GM21786 (cell line): ENCODE measurements around the gene EFHC2.

Experiments
- ATAC-seq: cut with Tn5 transposase; IDR thresholded peaks from one replicate; pipeline ENCODE4 v1.9.1; 2021; ENCODE audit not compliant: unreplicated experiment

The EFHC2 gene

DNA sequence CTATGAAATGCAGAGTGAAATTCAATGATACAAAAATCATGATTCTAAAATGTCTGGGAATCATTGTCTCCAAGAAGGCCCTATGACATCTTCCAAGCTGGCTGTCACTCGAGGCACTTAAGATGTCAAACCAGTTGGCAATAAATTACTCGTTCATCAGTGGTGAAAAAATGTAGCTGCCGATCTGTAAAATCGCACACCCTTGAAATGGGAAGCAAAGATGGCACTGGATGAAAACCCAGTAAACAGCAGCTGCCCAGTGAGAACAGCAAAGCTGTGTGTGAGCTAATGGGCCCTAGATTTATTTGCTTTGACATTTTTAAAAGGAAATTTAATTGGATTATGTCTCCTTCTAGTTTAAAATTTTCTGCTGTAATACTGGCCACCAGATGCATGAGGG is 188.3 kb downstream of the EFHC2 start:
- ATAC-seq, result no peak

DNA sequence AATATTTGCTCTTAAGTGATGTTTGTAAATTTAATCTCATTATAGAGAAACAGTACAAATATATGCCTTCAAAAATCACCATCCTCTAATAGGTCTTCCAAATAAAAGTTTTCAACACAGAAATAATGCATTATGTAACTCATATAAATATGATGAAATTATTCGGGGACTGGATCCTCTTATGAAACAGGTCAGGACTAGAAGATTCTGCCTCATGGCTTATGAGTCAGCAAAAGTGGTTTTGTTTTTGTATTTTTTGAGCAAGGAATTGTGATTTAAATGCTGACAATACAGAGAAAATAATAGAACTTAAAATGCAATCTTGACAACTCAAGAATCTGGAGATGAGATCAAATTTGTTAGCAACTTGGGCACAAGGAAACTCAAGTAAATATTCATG is 190.6 kb downstream of the EFHC2 start:
- no peak for ATAC-seq

DNA sequence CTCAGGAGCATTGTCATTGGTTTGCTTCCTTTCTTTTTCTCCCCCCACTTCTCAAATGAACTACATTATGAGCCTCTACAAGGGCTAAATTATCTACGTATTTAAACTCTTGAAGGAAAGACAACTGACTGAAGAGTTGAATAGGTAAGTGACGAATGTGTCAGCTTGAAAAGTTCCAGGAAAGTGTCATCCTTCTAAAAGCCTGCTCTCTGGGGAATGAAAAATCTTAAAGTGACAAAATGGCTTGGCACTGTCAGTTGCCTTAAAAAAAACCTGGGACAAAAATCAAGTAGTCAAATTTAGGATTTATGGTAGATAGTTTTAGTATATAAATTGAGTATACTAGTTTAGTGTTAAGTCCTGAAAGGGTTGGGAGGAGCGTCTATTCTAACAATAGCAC is 196.3 kb downstream of the EFHC2 start:
- no peak for ATAC-seq

DNA sequence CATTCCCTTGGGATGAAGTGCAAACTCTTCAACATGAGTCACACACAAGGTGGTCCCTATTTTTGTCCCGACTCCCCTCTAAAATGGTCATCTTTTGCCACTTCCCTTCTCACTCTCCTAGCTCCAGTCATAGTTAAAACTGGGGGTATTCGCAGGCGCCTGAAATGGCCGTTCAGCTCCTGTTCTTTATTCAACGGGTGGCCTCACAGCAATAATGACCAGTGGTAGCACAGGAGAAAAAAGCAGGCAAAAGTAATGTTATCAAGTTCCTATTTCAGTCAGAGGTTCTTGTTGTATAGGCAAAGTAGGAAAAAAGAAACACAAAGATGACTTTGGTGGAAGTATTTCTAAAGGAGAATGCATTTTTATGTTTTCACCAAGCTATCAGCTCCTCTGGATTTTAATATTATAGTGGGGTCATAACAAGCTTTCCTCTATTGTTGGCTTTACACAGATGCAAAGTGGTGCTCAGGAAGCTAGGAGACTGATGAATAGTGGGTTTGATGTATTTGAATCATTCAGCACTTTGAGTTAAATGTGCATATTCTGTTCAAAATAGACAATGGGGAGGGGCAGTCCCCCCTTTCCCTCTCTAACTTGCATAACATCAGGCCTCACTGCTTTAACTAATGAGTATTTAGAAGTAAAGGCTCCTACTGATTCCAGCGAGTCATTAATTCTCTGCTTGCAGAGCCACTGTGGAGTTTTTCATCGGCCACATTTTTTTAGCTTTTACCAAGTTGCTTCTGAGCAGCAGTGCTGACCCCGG is 199.1 kb downstream of the EFHC2 start:
- no peak for ATAC-seq

DNA sequence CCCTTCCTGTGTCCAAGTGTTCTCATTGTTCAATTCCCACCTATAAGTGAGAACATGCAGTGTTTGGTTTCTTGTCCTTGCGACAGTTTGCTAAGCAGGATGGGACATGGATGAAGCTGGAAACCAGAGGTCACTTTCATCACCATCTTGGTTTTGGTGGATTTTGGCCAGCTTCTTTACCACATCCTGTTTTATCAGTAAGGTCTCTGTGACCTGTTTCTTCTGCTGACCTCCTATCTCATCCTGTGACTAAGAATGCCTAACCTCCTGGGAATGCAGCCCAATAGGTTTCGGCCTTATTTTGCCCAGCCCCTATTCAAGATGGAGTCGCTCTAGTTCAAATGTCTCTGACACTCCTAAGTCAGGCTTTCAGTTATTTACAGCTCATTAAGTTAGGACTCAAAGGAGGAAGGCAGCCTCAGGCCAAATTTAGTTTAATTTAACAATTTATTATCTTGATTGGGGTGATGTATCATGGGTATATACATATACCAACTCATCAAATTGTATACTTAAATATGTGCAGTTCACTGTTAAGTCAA is 200.3 kb downstream of the EFHC2 start:
- no peak for ATAC-seq

DNA sequence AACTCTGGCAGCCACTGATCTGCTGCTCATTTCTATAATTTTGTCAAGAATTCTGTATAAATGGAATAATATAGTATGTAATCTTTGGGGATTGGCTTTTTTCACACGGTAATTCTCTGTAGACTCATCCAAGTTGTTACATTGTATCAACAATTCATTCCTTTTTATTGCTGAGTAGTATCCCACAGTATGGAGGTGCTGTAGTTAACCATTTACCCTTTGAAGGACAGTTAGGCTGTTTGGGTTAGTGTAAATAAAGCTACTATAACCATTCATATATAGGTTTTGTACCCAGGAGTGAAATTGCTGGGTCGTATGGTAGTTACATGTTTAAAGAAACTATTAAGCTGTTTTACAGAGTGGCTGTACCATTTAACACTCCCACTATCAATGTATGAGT is 213.3 kb downstream of the EFHC2 start:
- no peak for ATAC-seq

DNA sequence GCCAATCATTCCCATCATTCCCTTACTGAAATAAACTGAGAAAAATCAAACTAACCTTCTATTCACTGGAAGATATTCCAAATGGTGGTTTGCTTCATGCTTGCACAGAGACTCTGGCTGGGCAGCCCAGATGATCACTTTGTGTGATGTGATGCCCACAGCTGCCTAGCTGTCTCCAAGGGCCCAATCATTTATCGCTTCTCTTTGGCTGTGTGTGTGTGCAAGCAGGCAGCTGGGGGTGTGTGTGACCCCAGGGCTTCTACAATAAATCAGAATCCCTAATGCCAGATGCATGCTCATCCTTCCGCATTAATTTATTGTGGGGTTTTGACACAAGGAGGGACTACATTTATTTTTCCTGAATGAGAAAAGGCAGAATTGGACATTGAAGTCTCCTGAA is 230.1 kb downstream of the EFHC2 start:
- ATAC-seq, result no peak

DNA sequence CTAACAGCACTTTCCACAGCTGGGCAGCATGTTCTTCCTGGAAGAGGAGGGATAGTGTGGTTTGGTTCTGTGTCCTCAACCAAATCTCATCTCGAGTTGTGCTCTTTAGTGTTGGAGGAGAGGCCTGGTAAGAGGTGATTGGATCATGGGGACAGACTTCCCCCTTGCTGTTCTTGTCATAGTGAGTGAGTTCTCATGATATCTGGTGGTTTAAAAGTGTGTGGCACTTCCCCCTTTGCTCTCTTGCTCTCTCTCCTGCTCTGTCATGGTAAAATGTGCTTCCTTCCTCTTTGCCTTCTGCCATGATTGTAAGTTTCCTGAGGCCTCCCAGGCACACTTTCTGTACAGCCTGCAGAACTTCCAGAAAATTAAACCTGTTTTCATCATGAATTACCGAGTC is 236.6 kb downstream of the EFHC2 start:
- ATAC-seq, result no peak

DNA sequence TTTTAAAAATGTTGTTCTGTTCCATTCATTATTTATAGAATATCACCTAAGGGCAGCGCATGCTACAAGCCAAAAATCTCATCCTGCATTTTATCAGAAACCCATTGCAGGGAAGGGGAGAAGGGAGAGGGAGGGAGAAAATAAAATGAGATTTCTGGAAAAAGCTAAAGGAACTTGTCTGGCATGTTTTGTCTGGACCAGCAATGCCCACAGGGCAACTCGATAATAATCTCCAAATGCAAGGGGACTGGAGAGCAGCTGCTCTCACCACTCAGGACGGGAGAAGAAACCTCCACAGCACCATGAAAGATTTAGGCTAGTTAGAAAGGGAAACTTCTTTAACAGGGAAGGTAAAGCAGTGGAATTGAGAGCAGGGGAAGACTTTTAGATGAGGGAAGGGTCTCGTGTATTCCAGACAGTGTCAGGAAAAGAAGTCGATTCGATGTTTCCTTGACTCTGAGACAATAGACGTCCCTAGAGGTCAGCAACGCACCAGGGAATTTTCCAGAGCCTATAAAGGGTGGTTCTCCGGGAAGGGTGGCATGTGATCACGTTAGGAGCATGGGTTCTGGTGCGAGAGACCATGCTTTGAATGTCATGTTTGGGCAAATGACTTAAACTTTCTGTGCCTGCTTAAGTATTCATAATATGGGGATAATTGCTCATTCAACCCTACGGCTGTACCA is 238.1 kb downstream of the EFHC2 start:
- ATAC-seq, result no peak

DNA sequence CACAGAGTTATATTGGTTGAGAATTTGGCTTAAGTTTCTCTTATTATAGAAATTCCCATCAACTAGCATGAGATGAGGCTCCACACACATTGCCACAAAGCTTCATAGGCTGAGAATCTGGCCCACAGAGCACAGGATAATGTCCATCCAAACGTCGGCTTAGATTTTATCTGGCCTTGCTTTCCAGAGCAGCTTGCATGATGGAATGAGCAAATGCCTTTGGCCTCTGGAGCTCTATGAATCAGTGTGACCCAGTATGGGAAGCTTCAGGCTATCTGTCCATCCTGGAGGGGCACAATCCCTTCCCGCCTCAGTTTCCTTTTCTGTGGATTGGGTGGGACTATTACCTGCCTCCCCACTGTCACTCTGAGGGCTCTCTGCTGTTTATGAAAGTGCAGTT is 238.8 kb downstream of the EFHC2 start:
- no peak for ATAC-seq

DNA sequence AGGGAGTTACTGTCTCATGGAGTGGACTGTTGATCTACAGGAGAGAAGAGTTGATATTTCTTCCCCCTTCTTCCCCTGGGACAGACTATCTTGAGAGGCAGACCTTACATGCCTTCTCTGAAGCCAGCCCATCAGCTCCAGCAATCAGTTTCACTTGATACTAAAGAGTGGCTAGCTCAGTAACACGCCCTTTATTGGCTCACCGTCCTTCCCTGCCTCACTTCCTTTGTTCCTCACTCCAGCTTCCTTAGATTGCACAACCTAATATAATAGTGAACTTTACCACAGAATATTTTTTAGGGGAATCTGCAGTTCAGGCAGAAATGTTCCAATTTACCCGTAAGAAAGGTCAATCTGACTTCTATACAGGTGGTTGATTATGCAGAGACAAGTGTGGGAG is 242.2 kb downstream of the EFHC2 start:
- no peak for ATAC-seq

DNA sequence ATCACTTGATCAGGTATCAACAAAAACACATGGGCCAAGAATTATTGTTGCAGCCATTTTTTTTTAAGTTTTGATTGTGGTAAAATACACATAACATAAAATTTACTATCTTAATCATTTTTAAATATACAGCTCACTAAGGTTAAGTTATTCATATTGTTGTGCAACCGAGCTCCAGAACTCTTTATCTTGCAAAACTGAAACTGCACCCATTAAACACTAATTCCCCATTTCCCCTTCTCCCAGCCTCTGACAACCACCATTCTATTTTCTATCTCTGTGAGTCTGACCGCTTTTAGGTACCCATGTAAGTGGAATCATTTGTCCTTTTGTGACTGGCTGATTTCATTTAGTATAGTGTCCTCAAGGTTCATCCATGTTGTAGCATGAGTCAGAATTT is 244.1 kb downstream of the EFHC2 start:
- no peak for ATAC-seq
